Activated CD8-positive, alpha-beta T cell treated with anti-CD3 and anti-CD28 coated beads, Interleukin-2, amount 10 ng/mL, durations not matched to agents 7 days and 5 days (primary cell): ENCODE data around the gene SSNA1. TPM values are rescaled to one million over a fixed set of nuclear protein-coding genes. Genes with fewer than 3 reads are reported as not detected.

ENCODE experiments used
- ATAC-seq: fragments of 150-1000 bp; cut with Tn5 transposase; one replicate; pipeline ENCODE4 v1.10.0; 2021; ENCODE audit warnings: moderate library complexity
- CTCF ChIA-PET: fragments of 350-600 bp; sonication (Branson Sonifier 250); formaldehyde crosslinking; loops from one replicate; lab custom pipeline; 2021; ENCODE audit warnings: antibody characterized with exemption; lab: Charles Lee
- POLR2A ChIA-PET: fragments of 350-600 bp; sonication (Branson Sonifier 250); formaldehyde crosslinking; loops from one replicate; lab custom pipeline; 2021; ENCODE audit warnings: antibody characterized with exemption; lab: Charles Lee
- DNase-seq: peaks from one replicate; pipeline ENCODE4 v3.0.0-alpha.2; 2020
- H3K27ac Mint-ChIP-seq: one replicate; pipeline ENCODE4 v1.8.0; 2021; ENCODE audit warnings: mild to moderate bottlenecking, mixed read lengths
- H3K27me3 Mint-ChIP-seq: one replicate; pipeline ENCODE4 v1.8.0; 2021; ENCODE audit warnings: low read depth, mixed read lengths
- H3K36me3 Mint-ChIP-seq: one replicate; pipeline ENCODE4 v1.8.0; 2021; ENCODE audit warnings: low read depth, mixed read lengths
- H3K4me1 Mint-ChIP-seq: one replicate; pipeline ENCODE4 v1.8.0; 2021; ENCODE audit warnings: low read depth, mixed read lengths
- H3K4me3 Mint-ChIP-seq: one replicate; pipeline ENCODE4 v1.8.0; 2021; ENCODE audit warnings: mild to moderate bottlenecking, mixed read lengths
- H3K9me3 Mint-ChIP-seq: one replicate; pipeline ENCODE4 v1.8.0; 2022; ENCODE audit warnings: mixed read lengths; ENCODE audit not compliant: insufficient read depth
- total RNA-seq, 2 experiments: library from RNA; stranded (reverse); gene quantifications; one replicate each; pipeline ENCODE4 v1.2.3, GENCODE V29; 2021

SSNA1 gene
- total RNA-seq, 2 experiments from 2014 or later = 88.2 to 90.0 TPM

DNA sequence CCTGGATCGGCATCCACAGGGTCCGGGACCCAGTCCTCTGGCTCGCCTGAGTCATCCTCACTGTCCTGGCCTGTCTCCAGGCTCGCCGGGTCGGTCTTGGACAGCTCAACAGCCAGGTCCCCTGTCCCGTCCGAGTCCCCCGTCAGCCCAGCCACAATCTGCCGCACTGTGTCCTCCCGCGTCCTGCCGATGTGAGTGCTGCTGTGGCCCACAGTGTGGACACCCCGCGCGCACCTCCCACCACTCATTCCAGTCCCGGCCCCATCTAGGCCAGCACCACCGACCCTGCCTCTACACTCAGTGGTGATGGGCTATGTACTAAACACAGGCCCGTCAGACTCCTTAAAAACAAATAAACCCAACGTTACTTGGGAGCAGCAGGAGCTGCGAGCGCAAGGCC is 6.8 kb upstream of the SSNA1 start:
- H3K36me3 Mint-ChIP-seq = peaks cover 16% of the 10 kb centered on the region
- ATAC-seq (no peak), DNase-seq (no peak)
- H3K27ac Mint-ChIP-seq = no peak overlapping the region
- no peaks in the 10 kb centered on the region for H3K9me3 Mint-ChIP-seq
- CTCF ChIA-PET = no interaction called here
- H3K4me1 Mint-ChIP-seq = peaks cover 11% of the 10 kb centered on the region
- H3K4me3 Mint-ChIP-seq = no peak overlapping the region
- POLR2A ChIA-PET = no interaction called here
- no peaks in the 10 kb centered on the region for H3K27me3 Mint-ChIP-seq

DNA sequence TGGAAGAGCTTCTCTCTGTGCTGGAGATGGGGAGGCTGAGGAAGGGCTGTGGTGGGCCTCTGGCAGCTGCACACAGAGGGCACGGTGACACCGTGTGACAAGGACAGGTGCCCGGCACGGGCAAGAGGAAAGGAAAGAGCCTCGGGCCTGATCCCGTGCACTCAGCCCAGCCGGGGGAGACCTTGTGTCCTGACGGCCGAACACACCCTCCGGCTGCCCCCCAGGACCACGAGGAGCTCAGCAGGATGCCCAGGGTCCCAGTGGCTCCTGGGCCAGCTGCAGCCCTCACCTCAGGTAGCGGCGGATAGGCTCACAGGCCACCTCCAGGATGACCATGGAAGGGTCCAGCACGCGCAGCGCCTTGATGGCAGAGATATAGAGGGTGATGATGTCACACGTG is 5.6 kb upstream of the SSNA1 start:
- Mint-ChIP-seq H3K36me3 (peaks cover 15% of the 10 kb centered on the region), H3K27me3 (no peaks in the 10 kb centered on the region), H3K27ac (no peak overlapping the region), H3K4me1 (peaks cover 23% of the 10 kb centered on the region), H3K4me3 (no peak overlapping the region), H3K9me3 (no peaks in the 10 kb centered on the region)
- DNase-seq (no peak), ATAC-seq (no peak)
- CTCF ChIA-PET = no interaction called here
- POLR2A ChIA-PET = interaction anchor here (1.1 kb wide), 1 partner anchor 9 kb away, joined by 3 read pairs; no protein-coding TSS in a partner anchor

DNA sequence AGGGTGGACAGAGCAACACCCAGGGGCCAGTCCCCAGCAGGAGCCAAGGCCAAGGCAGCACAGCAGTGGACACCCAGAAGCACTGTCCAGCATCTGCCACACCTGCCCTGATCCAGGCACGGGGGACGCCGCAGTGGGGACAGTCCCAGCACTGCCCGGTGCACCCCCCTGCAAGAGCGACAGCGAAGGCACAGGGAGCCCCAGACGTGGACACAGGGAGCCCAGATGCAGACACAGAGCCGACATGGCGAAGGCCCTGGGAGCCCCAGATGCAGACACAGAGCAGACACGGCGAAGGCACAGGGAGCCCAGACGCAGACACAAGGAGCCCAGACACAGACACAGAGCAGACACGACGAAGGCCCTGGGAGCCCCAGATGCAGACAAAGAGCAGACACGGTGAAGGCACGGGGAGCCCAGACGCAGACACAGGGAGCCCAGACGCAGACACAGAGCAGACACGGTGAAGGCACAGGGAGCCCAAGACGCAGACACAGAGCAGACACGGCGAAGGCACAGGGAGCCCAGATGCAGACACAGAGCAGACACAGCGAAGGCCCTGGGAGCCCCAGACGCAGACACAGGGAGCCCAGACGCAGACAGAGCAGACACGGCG is 4.4 kb upstream of the SSNA1 start:
- ATAC-seq (no peak), DNase-seq (no peak)
- Mint-ChIP-seq H3K4me3 (no peak overlapping the region), H3K36me3 (peaks cover 17% of the 10 kb centered on the region), H3K27me3 (no peaks in the 10 kb centered on the region), H3K27ac (no peak overlapping the region), H3K9me3 (no peaks in the 10 kb centered on the region), H3K4me1 (peaks cover 25% of the 10 kb centered on the region)
- POLR2A ChIA-PET = interaction anchor here (0.6 kb wide), 1 partner anchor 860 kb away, joined by 3 read pairs; no protein-coding TSS in a partner anchor
- CTCF ChIA-PET = no interaction called here

- ATAC-seq (no peak), DNase-seq (no peak)
- Mint-ChIP-seq H3K27ac (no peak overlapping the region), H3K27me3 (no peaks in the 10 kb centered on the region), H3K9me3 (no peaks in the 10 kb centered on the region), H3K4me1 (peaks cover 33% of the 10 kb centered on the region), H3K4me3 (no peak overlapping the region), H3K36me3 (peaks cover 20% of the 10 kb centered on the region)
- CTCF ChIA-PET = no interaction called here
- POLR2A ChIA-PET = no interaction called here
Measured at GRCh38 chr9:137184881-137185660, 3.4 kb upstream of the SSNA1 start.

GRCh38 chr9:137185921-137186320 is 2.6 kb upstream of the SSNA1 start:
- POLR2A ChIA-PET = no interaction called here
- no peak overlapping the region for H3K4me3 Mint-ChIP-seq
- CTCF ChIA-PET = no interaction called here

GRCh38 chr9:137186385-137186784 is 2.1 kb upstream of the SSNA1 start:
- H3K27ac Mint-ChIP-seq = peak overlapping the region; percentile 32
- no peak for DNase-seq
- H3K9me3 Mint-ChIP-seq = no peaks in the 10 kb centered on the region
- no peaks in the 10 kb centered on the region for H3K27me3 Mint-ChIP-seq
- POLR2A ChIA-PET = interaction anchor here (3.2 kb wide), 1 partner anchor 14 kb away, joined by 20 read pairs; the partner anchor contains the start of gene TPRN
- H3K4me1 Mint-ChIP-seq = peaks cover 42% of the 10 kb centered on the region
- peak overlapping the region; percentile 90 for H3K4me3 Mint-ChIP-seq
- peaks cover 20% of the 10 kb centered on the region for H3K36me3 Mint-ChIP-seq
- ATAC-seq = no peak
- CTCF ChIA-PET = interaction anchor here (1.7 kb wide), 1 partner anchor 50 kb away, joined by 4 read pairs; no protein-coding TSS in a partner anchor

More at GRCh38 chr9:137185921-137186320, 2.6 kb upstream of the SSNA1 start:
- Mint-ChIP-seq H3K36me3 (peaks cover 20% of the 10 kb centered on the region), H3K27ac (no peak overlapping the region), H3K27me3 (no peaks in the 10 kb centered on the region), H3K4me1 (peaks cover 40% of the 10 kb centered on the region), H3K9me3 (no peaks in the 10 kb centered on the region)
- DNase-seq = no peak
- ATAC-seq = no peak

DNA sequence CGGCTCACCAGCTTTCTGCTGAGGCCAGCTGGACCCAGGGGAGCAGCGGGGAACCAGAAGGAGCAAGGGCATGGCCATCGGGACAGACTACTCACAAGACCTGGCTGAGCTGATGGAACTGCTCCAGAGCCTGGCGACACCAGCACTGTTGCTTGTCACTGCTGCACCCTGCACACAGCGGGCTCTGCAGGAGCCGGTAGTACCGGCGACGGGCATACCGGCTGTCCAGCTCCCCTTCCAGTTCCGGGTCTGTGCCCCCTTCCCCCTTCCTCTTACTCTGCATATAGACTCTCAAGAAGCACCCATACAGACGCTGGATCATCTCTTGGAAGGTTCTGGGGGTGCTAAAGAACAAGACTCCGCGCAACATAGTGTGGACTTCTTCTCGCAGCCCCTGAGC is 1.1 kb upstream of the SSNA1 start:
- no peaks in the 10 kb centered on the region for H3K27me3 Mint-ChIP-seq
- H3K4me1 Mint-ChIP-seq = peaks cover 42% of the 10 kb centered on the region

DNA sequence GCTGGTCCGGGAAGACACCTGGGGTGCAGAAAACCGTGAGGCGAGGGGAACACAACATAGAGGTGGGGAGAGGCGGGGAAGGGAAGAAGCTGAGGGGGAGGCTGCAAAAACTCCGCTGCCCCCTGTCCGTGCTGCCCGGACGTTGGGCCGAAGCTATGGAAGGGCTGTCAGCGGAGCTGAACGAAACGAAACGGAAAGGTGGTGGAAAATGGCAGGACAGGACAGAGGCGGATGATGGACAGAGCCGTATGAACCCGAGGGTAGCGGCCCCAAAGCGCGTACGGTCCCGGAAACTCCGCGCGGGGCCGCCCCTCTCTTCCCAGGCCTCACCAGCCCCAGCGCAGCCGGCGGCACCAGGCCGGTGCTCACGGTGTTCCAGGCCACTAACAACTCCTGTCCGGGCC is 388 bp upstream of the SSNA1 start:
- ATAC-seq (no peak), DNase-seq (no peak)
- ChIA-PET POLR2A (interaction anchor here (0.7 to 3.2 kb wide), 13 partner anchors 10 to 244 kb away, joined by 3 to 28 read pairs (median 4); partner anchors contain the start of genes CYSRT1, RNF208, SAPCD2 and TPRN), CTCF (interaction anchor here (1.2 to 3.4 kb wide), 12 partner anchors 10 to 120 kb away, joined by 3 to 23 read pairs (median 5); partner anchors contain the start of genes CYSRT1, RNF208, RNF224 and TPRN)
- H3K9me3 Mint-ChIP-seq = no peaks in the 10 kb centered on the region
- peak overlapping the region; percentile 90 for H3K4me3 Mint-ChIP-seq
- H3K4me1 Mint-ChIP-seq = peaks cover 42% of the 10 kb centered on the region
- peak overlapping the region; percentile 96 for H3K27ac Mint-ChIP-seq
- H3K27me3 Mint-ChIP-seq = no peaks in the 10 kb centered on the region
- H3K36me3 Mint-ChIP-seq = peaks cover 16% of the 10 kb centered on the region

More for the DNA sequence above, 1.1 kb upstream of the SSNA1 start:
- peak overlapping the region; percentile 96 for H3K27ac Mint-ChIP-seq
- POLR2A ChIA-PET = interaction anchor here (0.7 to 3.2 kb wide), 12 partner anchors 11 to 243 kb away, joined by 3 to 28 read pairs (median 4); partner anchors contain the start of genes CYSRT1, RNF208, SAPCD2 and TPRN
- peaks cover 16% of the 10 kb centered on the region for H3K36me3 Mint-ChIP-seq
- peak overlapping the region; percentile 90 for H3K4me3 Mint-ChIP-seq
- no peak for ATAC-seq
- CTCF ChIA-PET = interaction anchor here (1.2 to 3.4 kb wide), 6 partner anchors 11 to 119 kb away, joined by 3 to 23 read pairs (median 4); partner anchors contain the start of genes CYSRT1 and RNF224
- no peak for DNase-seq
- no peaks in the 10 kb centered on the region for H3K9me3 Mint-ChIP-seq

DNA sequence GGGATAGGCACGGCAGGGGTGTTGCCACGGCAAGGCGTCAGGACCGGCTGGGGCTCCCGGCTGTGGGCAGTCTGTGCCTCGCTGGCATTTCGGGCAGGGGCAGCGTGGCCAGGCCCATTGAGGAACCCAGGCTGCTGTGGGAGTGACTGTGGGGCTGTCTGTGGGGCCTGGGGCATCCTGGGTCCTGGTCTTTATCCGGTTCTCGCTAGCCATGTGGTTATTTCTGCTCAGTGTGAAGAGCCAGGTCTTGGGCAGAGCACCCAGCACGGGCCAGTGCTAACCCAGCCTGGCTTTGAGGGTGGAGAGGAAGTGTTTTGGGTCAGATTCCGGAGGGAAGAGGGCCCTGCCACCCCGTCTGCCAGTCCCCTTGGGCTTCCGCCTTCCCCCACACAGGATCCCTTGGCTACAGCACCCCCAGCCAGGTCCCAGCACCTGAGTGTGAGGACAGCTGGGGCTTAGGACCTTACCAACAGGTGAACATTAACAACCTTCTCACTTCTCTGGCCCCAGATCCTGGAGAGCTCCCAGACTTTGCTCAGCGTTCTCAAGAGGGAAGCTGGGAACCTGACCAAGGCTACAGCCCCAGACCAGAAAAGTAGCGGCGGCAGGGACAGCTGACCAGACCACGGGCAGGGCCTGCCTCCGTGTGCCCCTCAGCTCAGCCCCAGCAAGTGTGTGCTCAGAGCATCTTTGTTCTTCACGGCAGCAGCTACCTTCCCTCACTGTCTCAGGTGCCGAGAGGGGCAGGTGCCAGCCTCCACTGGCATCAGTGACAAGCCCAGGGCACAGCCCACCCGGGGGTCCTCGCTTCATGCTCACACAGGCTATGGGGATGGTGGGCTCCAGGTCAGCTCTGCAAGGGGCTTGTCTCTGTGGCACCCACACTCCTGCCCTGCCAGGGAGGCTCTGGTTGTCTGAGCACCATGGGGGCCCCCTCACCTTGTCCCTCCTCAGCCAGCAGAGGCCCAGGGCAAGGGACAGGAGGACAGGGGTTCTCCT is 1.1 kb downstream of the SSNA1 start:
- DNase-seq (no peak), ATAC-seq (no peak)
- CTCF ChIA-PET = interaction anchor here (0.7 to 3.4 kb wide), 20 partner anchors 9 to 154 kb away, joined by 3 to 23 read pairs (median 4); partner anchors contain the start of genes CYSRT1, MAN1B1, RNF208 and RNF224
- Mint-ChIP-seq H3K9me3 (no peaks in the 10 kb centered on the region), H3K4me3 (peak overlapping the region; percentile 97), H3K27ac (peak overlapping the region; percentile 97), H3K36me3 (peaks cover 8% of the 10 kb centered on the region), H3K4me1 (peaks cover 38% of the 10 kb centered on the region), H3K27me3 (no peaks in the 10 kb centered on the region)
- POLR2A ChIA-PET = interaction anchor here (0.6 to 3.2 kb wide), 21 partner anchors 9 to 120 kb away, joined by 3 to 28 read pairs (median 5); partner anchors contain the start of genes CYSRT1, LRRC26, MAN1B1 and RNF208

DNA sequence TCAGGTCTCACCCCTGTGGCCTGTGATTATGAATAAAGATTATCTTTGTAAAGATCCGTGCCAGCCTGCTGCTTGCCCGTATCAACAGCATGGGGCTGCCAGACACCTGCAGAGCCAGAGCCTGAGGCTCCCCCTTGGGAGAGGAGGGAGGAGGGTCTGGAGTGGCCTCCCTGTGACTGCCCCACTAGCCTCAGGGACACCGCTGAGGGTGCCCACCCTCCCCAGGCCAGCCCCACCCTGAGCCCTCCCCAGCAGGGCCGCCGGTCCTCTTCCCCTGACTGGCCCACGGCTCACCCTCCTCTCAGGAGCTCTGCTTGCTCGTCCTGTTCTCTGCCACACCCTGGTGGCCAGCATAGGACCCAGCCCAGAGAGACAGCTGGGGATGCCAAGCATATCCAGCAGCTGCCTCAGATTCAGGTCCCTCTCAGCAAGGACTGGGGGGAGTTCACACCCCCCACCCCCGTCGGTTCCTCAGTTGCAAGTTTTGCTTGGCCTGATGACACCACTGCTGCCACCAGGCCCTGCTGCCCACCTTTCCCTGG is 1.9 kb downstream of the SSNA1 start:
- Mint-ChIP-seq H3K36me3 (peaks cover 8% of the 10 kb centered on the region), H3K4me1 (peaks cover 38% of the 10 kb centered on the region), H3K27me3 (no peaks in the 10 kb centered on the region), H3K4me3 (peak overlapping the region; percentile 97), H3K27ac (peak overlapping the region; percentile 61), H3K9me3 (no peaks in the 10 kb centered on the region)
- DNase-seq = no peak
- ChIA-PET CTCF (interaction anchor here (1.3 to 3.4 kb wide), 5 partner anchors 8 to 71 kb away, joined by 3 to 23 read pairs (median 9); partner anchors contain the start of genes CYSRT1, RNF224 and TPRN), POLR2A (interaction anchor here (0.8 kb wide), 1 partner anchor 61 kb away, joined by 3 read pairs; no protein-coding TSS in a partner anchor)
- ATAC-seq = no peak
